Neutrophil (primary cell): ENCODE data around the gene CALN1.
A peak's percentile ranks its signal among the peaks of the same experiment; 100 is the strongest.

ENCODE experiments used
- H3K27ac ChIP-seq: fragments of 200-600 bp; sonication (generic); 2 replicates; pipeline ENCODE4 v1.5.1; 2016; ENCODE audit warnings: mild to moderate bottlenecking, moderate library complexity
- H3K27me3 ChIP-seq: fragments of 200-600 bp; sonication (generic); 2 replicates; pipeline ENCODE4 v1.6.0; 2016; ENCODE audit warnings: mild to moderate bottlenecking
- H3K36me3 ChIP-seq: fragments of 200-600 bp; sonication (generic); 2 replicates; pipeline ENCODE4 v1.5.1; 2017
- H3K4me1 ChIP-seq, 2 experiments: fragments of 200-600 bp in 1 of 2; sonication (generic) in 1 of 2; 1 replicate in 1 of 2; 2 replicates in 1 of 2; pipeline versions ENCODE4 v1.5.1 to v1.6.1; 2013 to 2016; ENCODE audit warnings: low read depth in 1 of 2, low read length in 1 of 2, mild to moderate bottlenecking in 1 of 2, moderate library complexity in 1 of 2; ENCODE audit not compliant: control insufficient read depth in 1 of 2, insufficient read depth in 1 of 2
- H3K4me3 ChIP-seq, 2 experiments: fragments of 200-600 bp in 1 of 2; sonication (generic) in 1 of 2; 1 replicate in 1 of 2; 2 replicates in 1 of 2; pipeline ENCODE4 v1.5.1; 2013 to 2016; ENCODE audit warnings: low read depth in 1 of 2, low read length in 1 of 2, mild to moderate bottlenecking in 1 of 2, moderate library complexity in 1 of 2
- H3K9me3 ChIP-seq: fragments of 200-600 bp; sonication (generic); 2 replicates; pipeline ENCODE4 v1.5.1; 2016
- TF ChIP-seq, protein P1 (sequence below): fragments of 200-600 bp; sonication (generic); IDR thresholded peaks from 2 replicates; pipeline ENCODE4 v1.5.1; 2016; ENCODE audit warnings: antibody characterized with exemption

Gene CALN1

DNA sequence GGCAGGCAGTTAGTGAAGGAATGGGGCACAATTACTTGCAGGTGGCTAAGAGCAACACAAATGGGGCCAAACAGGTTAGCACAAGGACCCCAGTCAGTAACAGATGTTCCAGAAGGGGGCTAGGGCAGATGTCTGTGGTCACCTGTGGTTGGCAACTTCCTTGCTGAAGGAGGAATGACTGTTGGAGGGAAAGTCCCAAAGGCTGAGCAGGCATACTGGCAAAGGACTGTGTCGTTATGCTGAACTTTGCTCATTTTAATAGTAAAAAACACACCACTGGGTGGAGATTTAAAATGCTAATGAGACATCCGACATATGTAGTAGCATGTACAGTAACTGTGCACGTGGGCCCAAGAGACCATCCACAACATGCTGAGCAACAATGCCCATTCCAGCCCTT is 511.6 kb downstream of the CALN1 start:
- TF ChIP-seq, protein P1, sequence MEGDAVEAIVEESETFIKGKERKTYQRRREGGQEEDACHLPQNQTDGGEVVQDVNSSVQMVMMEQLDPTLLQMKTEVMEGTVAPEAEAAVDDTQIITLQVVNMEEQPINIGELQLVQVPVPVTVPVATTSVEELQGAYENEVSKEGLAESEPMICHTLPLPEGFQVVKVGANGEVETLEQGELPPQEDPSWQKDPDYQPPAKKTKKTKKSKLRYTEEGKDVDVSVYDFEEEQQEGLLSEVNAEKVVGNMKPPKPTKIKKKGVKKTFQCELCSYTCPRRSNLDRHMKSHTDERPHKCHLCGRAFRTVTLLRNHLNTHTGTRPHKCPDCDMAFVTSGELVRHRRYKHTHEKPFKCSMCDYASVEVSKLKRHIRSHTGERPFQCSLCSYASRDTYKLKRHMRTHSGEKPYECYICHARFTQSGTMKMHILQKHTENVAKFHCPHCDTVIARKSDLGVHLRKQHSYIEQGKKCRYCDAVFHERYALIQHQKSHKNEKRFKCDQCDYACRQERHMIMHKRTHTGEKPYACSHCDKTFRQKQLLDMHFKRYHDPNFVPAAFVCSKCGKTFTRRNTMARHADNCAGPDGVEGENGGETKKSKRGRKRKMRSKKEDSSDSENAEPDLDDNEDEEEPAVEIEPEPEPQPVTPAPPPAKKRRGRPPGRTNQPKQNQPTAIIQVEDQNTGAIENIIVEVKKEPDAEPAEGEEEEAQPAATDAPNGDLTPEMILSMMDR: no peak
- no peak overlapping the region for H3K27ac ChIP-seq

DNA sequence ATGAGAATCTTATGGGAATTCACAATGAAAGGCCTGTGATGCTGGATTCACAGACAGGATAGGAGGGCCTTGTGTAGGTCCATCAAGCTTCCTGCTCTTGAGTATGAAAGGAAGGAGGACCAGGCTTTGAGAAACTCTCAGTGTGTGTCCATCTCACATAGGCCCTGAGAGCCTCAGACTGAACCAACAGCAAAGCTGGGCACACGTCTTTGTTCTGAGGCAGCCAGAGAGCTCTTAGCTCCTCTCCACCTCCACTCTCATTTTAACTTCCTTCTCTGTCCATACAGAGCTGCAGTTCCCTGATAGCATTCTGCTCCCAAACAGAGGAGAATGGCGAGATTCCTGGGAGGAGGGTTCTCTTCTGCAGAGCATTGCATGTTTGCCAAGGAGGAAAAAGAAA is 515.6 kb downstream of the CALN1 start:
- no peaks in the 10 kb centered on the region for H3K36me3 ChIP-seq
- peak overlapping the region; percentile 26 for H3K27ac ChIP-seq
- TF ChIP-seq, protein P1: no peak
- no peaks in the 10 kb centered on the region for H3K27me3 ChIP-seq
- H3K4me1 ChIP-seq: peaks cover 27 to 34% of the 10 kb centered on the region in 2 experiments
- H3K4me3 ChIP-seq: no peak overlapping the region
- H3K9me3 ChIP-seq: no peaks in the 10 kb centered on the region

More for the DNA sequence above, 511.6 kb downstream of the CALN1 start:
- Histone ChIP-seq H3K27me3 (no peaks in the 10 kb centered on the region), H3K4me1 (peaks cover 27 to 33% of the 10 kb centered on the region in 2 experiments), H3K36me3 (no peaks in the 10 kb centered on the region), H3K4me3 (no peak overlapping the region), H3K9me3 (no peaks in the 10 kb centered on the region)

DNA sequence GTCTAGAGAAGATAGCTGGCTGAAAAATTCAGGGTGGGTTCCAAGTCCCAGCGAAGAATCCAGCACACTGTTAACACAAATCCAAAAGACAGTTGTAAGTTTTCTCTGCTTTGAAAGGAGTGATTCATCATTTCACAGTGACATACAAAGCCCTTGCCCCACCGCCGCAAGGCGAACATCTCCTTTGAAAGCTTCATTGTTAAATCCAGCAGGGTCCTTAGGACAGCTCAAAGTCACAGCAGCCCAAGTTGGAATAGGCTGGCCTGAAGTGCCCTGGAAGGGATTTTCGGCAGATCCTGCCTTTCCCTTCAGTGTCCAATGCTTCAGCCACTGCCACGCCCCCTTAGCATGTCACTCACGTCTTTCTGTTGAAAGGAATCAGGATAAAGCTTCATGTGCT is 526.1 kb downstream of the CALN1 start:
- no peak overlapping the region for H3K27ac ChIP-seq
- no peaks in the 10 kb centered on the region for H3K27me3 ChIP-seq
- H3K4me3 ChIP-seq: no peak overlapping the region
- TF ChIP-seq, protein P1: no peak
- no peaks in the 10 kb centered on the region for H3K36me3 ChIP-seq
- H3K9me3 ChIP-seq: peaks cover 7% of the 10 kb centered on the region
- H3K4me1 ChIP-seq: peaks cover 3 to 11% of the 10 kb centered on the region in 2 experiments

DNA sequence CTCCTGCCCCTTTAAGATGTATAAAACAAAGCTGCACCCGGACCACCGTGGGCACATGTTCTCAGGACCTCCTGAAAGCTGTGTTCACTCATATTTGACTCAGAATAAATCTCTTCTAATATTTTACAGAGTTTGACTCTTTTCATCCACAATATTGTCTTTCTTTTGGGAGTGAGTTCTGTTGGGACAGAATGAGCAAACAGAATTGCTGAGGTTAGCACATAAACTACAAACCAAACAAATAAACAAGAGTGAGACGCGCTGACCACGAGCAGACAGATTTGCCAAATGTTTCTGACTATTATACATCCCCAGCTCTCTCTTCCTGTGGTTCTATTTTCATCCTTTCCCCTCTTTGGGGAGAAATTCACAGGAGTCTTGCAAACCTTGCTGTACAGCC is 526.7 kb downstream of the CALN1 start:
- H3K27ac ChIP-seq: no peak overlapping the region
- H3K4me3 ChIP-seq: no peak overlapping the region
- peaks cover 7% of the 10 kb centered on the region for H3K9me3 ChIP-seq
- no peaks in the 10 kb centered on the region for H3K27me3 ChIP-seq
- H3K36me3 ChIP-seq: no peaks in the 10 kb centered on the region
- H3K4me1 ChIP-seq: peaks cover 3 to 16% of the 10 kb centered on the region in 2 experiments
- TF ChIP-seq, protein P1: no peak

DNA sequence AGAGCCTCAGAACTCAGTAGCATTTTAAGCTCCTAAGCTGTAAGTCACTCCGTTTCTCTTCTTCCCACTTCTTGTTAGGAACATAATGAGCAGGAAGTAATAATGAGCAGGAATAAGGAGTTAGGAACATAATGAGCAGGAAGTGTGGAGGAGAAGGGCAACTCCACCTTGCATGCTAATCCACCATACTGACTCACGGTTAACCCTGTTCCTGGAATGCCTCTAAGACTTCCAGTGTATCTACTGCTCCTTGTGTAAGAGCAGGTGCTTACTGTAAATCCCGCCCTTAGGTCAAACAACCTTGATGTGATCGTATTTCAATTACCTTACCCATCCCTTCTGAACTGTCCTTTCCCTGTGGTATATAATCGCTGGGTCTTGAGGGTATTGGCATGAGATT is 528.7 kb downstream of the CALN1 start:
- Histone ChIP-seq H3K4me3 (no peak overlapping the region), H3K27ac (no peak overlapping the region), H3K27me3 (no peaks in the 10 kb centered on the region), H3K9me3 (peaks cover 7% of the 10 kb centered on the region), H3K36me3 (no peaks in the 10 kb centered on the region), H3K4me1 (peaks cover 12 to 26% of the 10 kb centered on the region in 2 experiments)
- TF ChIP-seq, protein P1: no peak

DNA sequence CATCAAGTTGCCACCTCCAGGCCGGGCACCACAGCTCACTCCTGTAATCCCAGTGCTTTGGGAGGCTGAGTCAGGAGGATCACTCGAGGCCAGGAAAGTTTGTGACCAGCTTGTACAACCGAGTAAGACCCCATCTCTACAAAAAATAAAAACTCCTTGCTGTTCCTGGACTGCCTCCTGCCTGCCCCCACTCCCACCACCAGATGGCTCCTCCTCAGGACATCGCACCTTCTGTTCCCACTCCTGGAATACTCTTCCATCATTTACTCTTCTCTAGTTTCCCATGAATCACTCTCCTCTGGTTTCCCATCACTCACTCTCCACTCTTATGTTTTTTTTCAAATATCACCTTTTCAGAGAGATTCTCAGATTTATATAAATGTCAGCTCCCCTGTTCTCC is 540.7 kb downstream of the CALN1 start:
- Histone ChIP-seq H3K27ac (no peak overlapping the region), H3K36me3 (no peaks in the 10 kb centered on the region), H3K9me3 (no peaks in the 10 kb centered on the region), H3K27me3 (no peaks in the 10 kb centered on the region), H3K4me3 (no peak overlapping the region), H3K4me1 (no peaks in the 10 kb centered on the region)
- TF ChIP-seq, protein P1: no peak
